ENCODE results near the gene PIAS1.

GRCh38 chr15:68114356-68114755 is 60.2 kb downstream of the PIAS1 start:
- TF ChIP-seq SIN3A (IDR thresholded peaks at IDR 0.05; ENCODE audit: borderline replicate concordance, insufficient read depth, low read length) (no peak), POLR2AphosphoS5 (IDR thresholded peaks at IDR 0.05; ENCODE audit: low read depth, low read length) (no peak), TAF1 (IDR thresholded peaks at IDR 0.05; ENCODE audit: borderline replicate concordance, insufficient read depth, low read length) (no peak), FOXP2 (optimal IDR thresholded peaks at IDR 0.05; ENCODE audit: borderline replicate concordance, extremely low read depth, extremely low read length, insufficient read depth) (no peak)
- TF ChIP-seq, protein P1, sequence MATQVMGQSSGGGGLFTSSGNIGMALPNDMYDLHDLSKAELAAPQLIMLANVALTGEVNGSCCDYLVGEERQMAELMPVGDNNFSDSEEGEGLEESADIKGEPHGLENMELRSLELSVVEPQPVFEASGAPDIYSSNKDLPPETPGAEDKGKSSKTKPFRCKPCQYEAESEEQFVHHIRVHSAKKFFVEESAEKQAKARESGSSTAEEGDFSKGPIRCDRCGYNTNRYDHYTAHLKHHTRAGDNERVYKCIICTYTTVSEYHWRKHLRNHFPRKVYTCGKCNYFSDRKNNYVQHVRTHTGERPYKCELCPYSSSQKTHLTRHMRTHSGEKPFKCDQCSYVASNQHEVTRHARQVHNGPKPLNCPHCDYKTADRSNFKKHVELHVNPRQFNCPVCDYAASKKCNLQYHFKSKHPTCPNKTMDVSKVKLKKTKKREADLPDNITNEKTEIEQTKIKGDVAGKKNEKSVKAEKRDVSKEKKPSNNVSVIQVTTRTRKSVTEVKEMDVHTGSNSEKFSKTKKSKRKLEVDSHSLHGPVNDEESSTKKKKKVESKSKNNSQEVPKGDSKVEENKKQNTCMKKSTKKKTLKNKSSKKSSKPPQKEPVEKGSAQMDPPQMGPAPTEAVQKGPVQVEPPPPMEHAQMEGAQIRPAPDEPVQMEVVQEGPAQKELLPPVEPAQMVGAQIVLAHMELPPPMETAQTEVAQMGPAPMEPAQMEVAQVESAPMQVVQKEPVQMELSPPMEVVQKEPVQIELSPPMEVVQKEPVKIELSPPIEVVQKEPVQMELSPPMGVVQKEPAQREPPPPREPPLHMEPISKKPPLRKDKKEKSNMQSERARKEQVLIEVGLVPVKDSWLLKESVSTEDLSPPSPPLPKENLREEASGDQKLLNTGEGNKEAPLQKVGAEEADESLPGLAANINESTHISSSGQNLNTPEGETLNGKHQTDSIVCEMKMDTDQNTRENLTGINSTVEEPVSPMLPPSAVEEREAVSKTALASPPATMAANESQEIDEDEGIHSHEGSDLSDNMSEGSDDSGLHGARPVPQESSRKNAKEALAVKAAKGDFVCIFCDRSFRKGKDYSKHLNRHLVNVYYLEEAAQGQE (IDR thresholded peaks at IDR 0.05; ENCODE audit: insufficient read depth in 1 of 2, low read depth in 2 of 2, low read length in 2 of 2), result no peak

Measured in PFSK-1 (cell line).